ENCODE data around the gene C6. TPM values are rescaled to one million over a fixed set of nuclear protein-coding genes. Genes with fewer than 3 reads are reported as not detected.

C6 gene
- total RNA-seq, 6 experiments from 2014 or later: 0.09 to 0.12 TPM; not detected in 4

DNA sequence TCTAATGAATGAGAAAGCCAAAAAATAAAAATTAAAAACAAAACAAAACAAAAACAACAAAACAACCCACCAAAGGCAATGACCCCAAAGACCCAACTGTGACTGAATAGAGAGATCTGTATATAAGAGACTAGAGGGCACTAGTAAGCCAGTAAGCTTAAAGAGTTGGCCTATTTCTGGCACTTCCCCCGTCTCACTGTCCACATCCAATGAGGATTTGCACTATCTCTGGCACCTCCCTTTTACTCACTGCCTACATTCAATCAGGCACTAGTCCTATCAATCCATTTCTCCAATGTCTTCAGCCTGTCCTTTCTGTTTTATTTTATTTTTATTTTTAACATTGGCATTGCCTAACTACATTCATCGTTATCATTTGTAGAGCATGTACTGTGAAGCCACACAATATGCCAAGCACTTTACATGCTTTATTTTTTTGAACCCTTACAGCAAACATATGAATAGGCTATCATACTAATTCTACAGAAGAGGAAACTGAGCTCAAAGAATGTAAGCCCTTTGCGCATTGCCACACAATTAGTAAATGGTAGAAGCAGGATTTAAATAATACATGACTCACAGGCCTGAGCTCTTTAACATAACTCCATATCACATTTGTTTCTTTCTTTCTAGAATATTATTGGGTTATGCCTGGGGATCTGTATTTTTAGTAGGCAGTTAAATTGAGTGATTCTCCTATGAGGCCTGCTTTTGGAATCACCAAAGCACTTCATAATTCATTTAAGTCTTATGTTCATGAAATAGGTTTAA, 70.0 kb downstream of the C6 start:
- 0 out of 2 replicates have a peak, but pooled peaks cover 4% of the 10 kb centered on the region for H3K9me3 Mint-ChIP-seq
- no peaks in the 10 kb centered on the region for H3K27me3 Mint-ChIP-seq (ENCODE audit: insufficient read depth)
- no peak overlapping the region for H3K4me3 Mint-ChIP-seq
- H3K4me1 Mint-ChIP-seq (ENCODE audit: low read depth): no peaks in the 10 kb centered on the region
- no peak for DNase-seq
- TF ChIP-seq, protein P1, sequence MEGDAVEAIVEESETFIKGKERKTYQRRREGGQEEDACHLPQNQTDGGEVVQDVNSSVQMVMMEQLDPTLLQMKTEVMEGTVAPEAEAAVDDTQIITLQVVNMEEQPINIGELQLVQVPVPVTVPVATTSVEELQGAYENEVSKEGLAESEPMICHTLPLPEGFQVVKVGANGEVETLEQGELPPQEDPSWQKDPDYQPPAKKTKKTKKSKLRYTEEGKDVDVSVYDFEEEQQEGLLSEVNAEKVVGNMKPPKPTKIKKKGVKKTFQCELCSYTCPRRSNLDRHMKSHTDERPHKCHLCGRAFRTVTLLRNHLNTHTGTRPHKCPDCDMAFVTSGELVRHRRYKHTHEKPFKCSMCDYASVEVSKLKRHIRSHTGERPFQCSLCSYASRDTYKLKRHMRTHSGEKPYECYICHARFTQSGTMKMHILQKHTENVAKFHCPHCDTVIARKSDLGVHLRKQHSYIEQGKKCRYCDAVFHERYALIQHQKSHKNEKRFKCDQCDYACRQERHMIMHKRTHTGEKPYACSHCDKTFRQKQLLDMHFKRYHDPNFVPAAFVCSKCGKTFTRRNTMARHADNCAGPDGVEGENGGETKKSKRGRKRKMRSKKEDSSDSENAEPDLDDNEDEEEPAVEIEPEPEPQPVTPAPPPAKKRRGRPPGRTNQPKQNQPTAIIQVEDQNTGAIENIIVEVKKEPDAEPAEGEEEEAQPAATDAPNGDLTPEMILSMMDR (IDR thresholded peaks at IDR 0.05): no peak
- H3K27ac Mint-ChIP-seq: no peak overlapping the region
- peaks cover 4% of the 10 kb centered on the region; the same call in 1 of the 2 replicates for H3K36me3 Mint-ChIP-seq (ENCODE audit: low read depth)

DNA sequence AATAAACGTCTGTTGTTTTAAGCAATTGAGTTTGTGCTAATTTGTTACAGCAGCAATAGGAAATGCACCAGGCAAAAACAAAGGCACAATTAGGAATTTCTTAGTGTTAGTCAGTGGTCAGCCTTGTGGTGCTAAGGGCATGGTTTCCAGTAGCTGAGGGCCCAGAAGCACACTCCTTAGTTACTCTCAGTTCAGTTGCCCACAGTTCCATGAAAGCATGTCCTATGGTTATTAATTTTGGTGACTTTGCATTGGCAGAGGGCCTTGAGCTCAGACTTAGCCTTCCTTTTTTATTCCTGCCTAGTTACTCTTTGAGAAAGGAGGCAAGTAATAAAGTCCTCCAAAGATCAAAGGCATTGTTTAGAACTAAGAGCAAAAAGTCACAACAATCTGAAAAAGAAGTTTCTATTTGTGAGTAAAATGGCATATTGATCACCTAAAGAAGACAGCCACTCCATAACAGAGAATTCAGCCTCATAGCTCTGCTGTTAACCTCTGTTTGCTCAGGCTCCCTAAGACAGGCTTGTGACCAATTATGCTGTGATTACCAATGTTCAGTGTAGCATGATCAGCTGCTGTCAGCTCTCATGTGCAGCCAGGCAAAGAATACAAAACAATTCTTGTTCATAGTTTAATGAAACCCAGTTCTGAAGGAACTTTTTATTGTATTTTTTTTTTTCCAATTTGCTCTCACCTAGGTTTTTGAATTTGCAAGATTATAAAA, 85.2 kb downstream of the C6 start:
- Mint-ChIP-seq H3K27me3 (ENCODE audit: insufficient read depth) (no peaks in the 10 kb centered on the region), H3K27ac (no peak overlapping the region), H3K4me3 (no peak overlapping the region), H3K9me3 (no peaks in the 10 kb centered on the region), H3K4me1 (ENCODE audit: low read depth) (peaks cover 6% of the 10 kb centered on the region; the same call in 1 of the 2 replicates), H3K36me3 (ENCODE audit: low read depth) (no peaks in the 10 kb centered on the region)
- TF ChIP-seq, protein P1 (IDR thresholded peaks at IDR 0.05): no peak
- DNase-seq: no peak

DNA sequence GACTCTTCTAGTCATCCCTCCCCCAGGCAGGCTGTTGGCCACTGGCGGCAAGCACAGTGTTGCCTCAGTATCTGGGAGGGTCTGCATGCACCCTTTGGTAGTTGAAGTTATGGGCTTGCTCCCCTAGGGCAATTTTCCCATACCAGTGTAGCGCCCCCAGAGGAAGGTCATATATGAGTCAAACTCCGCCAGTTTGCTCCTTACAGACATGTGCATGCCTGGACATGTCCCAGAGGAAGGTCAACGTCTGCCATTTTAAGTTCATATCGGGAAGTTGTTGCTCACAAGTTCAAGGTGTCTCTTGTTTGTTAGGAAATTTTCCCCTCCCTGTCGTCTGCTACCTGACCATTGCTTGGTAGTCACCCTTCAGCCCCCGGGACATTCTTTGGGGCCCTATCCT, 90.9 kb downstream of the C6 start:
- Mint-ChIP-seq H3K4me1 (ENCODE audit: low read depth) (peaks cover 2% of the 10 kb centered on the region; the same call in 1 of the 2 replicates), H3K27me3 (ENCODE audit: insufficient read depth) (no peaks in the 10 kb centered on the region), H3K9me3 (no peaks in the 10 kb centered on the region), H3K36me3 (ENCODE audit: low read depth) (peaks cover 5% of the 10 kb centered on the region; the same call in 1 of the 2 replicates), H3K4me3 (no peak overlapping the region), H3K27ac (peak overlapping the region; percentile 66)
- DNase-seq: no peak
- TF ChIP-seq, protein P1 (IDR thresholded peaks at IDR 0.05): peak; percentile 34

DNA sequence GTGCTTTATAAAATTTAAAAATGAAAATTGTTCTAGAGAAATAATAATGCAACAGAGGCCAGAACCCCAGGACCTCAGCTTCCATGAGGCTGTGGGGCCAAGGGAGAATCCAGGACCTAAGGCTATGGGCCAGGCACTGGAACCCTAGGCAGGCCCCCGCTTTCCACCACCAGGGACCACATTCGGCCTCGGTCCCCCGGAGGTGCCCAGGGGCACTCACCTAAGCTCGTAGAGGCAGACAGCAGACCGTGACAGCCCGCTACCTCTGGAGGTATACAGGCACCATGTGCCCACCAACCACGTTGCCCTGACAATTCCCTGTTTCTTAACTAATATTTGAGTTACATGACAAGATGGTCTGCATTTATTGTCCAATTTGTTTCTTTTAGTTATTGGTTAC, 92.7 kb downstream of the C6 start:
- H3K4me1 Mint-ChIP-seq (ENCODE audit: low read depth): peaks cover 13% of the 10 kb centered on the region
- H3K27ac Mint-ChIP-seq: no peak overlapping the region
- no peaks in the 10 kb centered on the region for H3K27me3 Mint-ChIP-seq (ENCODE audit: insufficient read depth)
- DNase-seq: no peak
- TF ChIP-seq, protein P1 (IDR thresholded peaks at IDR 0.05): no peak
- no peak overlapping the region for H3K4me3 Mint-ChIP-seq
- no peaks in the 10 kb centered on the region; the same call in 1 of the 2 replicates for H3K9me3 Mint-ChIP-seq
- peaks cover 5% of the 10 kb centered on the region; the same call in 1 of the 2 replicates for H3K36me3 Mint-ChIP-seq (ENCODE audit: low read depth)

DNA sequence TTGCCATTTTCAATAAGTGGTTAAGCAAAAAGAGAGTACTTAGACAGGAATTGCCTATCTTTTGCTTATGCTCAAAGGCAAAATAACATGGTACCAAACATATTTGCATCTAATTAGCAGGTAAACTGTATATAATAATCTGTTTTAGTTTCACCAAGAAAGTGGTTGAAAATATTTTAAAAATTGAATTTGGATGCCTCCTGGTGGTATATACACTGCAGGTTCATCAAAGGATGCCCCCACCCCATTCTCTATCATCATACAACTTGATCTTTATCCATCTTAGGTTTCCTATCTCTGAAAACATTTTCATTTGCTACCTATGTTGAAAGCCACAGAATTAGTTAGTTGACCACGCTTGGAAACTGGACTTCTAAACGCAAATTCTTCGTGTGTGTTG, 95.2 kb downstream of the C6 start:
- H3K27ac Mint-ChIP-seq: no peak overlapping the region
- H3K9me3 Mint-ChIP-seq: no peaks in the 10 kb centered on the region; the same call in 1 of the 2 replicates
- TF ChIP-seq, protein P1 (IDR thresholded peaks at IDR 0.05): peak; percentile 42
- H3K4me1 Mint-ChIP-seq (ENCODE audit: low read depth): peaks cover 37% of the 10 kb centered on the region
- no peak overlapping the region for H3K4me3 Mint-ChIP-seq
- DNase-seq: no peak
- H3K27me3 Mint-ChIP-seq (ENCODE audit: insufficient read depth): no peaks in the 10 kb centered on the region
- H3K36me3 Mint-ChIP-seq (ENCODE audit: low read depth): peaks cover 5% of the 10 kb centered on the region; the same call in 1 of the 2 replicates

Data from HFFc6 (cell line).